ENCODE results near the gene METTL26. TPM values are rescaled to one million over a fixed set of nuclear protein-coding genes. Genes with fewer than 3 reads are reported as not detected.

METTL26 gene
- total and polyA plus RNA-seq, 2 of the 8 experiments (the other 6 are each of a cell fraction or from before 2014, with no cell fraction given): 100 to 186 TPM

GRCh38 chr16:627454-628239, 8.5 kb downstream of the METTL26 start:
- Histone ChIP-seq H2BK20ac (ENCODE audit: low read length) (no peak overlapping the region), H3K4me2 (ENCODE audit: insufficient read depth in 1 of 2, low read depth in 2 of 2, low read length in 2 of 2) (no peak overlapping the region), H3K4me3 (ENCODE audit: extremely low read depth in 1 of 4, insufficient read depth in 2 of 4, low read depth in 3 of 4, low read length in 4 of 4) (no peak overlapping the region), H3K9ac (replicated peaks in 1 of 4; ENCODE audit: extremely low read depth in 1 of 4, low read depth in 3 of 4, low read length in 3 of 4) (no peak overlapping the region), H4K5ac (ENCODE audit: insufficient read length, low read depth, low read length) (no peak overlapping the region), H2AK5ac (ENCODE audit: low read depth, low read length) (peak overlapping the region; percentile 26; the same call in 1 of the 2 replicates), H3K36me3 (ENCODE audit: control insufficient read depth in 2 of 4, insufficient read depth in 4 of 4, low read length in 3 of 4) (peaks cover 0 to 8% (median 0%) of the 10 kb centered on the region in 4 experiments; a peak in 1 of 8 replicates), H3K4me1 (replicated peaks in 1 of 4; ENCODE audit: control insufficient read depth in 3 of 4, insufficient read depth in 4 of 4, low read length in 3 of 4) (peaks cover 0 to 27% (median 22%) of the 10 kb centered on the region in 4 experiments; a peak in 6 of 7 replicates), H3K27me3 (replicated peaks in 1 of 4; ENCODE audit: control insufficient read depth in 3 of 4, extremely low read depth in 1 of 4, insufficient read depth in 3 of 4, low read length in 3 of 4) (no peaks in the 10 kb centered on the region), H3K14ac (ENCODE audit: insufficient read length) (no peak overlapping the region), H3K4ac (replicated peaks; ENCODE audit: insufficient read length, low read depth, low read length) (no peak overlapping the region), H2BK12ac (ENCODE audit: low read depth, low read length) (peak overlapping the region; percentile 60; the same call in 1 of the 2 replicates), H3K27ac (ENCODE audit: low read depth, low read length) (no peak overlapping the region), H3K23me2 (ENCODE audit: low read depth, low read length) (peaks cover 2% of the 10 kb centered on the region; the same call in 1 of the 2 replicates), H4K8ac (ENCODE audit: extremely low read depth, insufficient read depth, low read length) (peak overlapping the region; percentile 40; the same call in 1 of the 2 replicates), H2BK5ac (ENCODE audit: low read depth, low read length) (peak overlapping the region; percentile 71), H4K20me1 (replicated peaks in 1 of 2; ENCODE audit: control insufficient read depth in 1 of 2, insufficient read depth in 2 of 2, low read length in 2 of 2) (peaks cover 0 to 2% of the 10 kb centered on the region in 2 experiments), H2BK120ac (replicated peaks; ENCODE audit: low read depth, low read length) (no peak overlapping the region), H3K9me3 (ENCODE audit: insufficient read depth in 2 of 2, low read depth in 1 of 2, low read length in 1 of 2) (no peaks in the 10 kb centered on the region), H3K79me2 (ENCODE audit: control insufficient read depth in 1 of 2, insufficient read depth in 2 of 2, low read length in 2 of 2) (no peaks in the 10 kb centered on the region), H3K79me1 (ENCODE audit: low read depth, low read length) (peaks cover 4% of the 10 kb centered on the region; the same call in 1 of the 2 replicates), H2AFZ (ENCODE audit: low read length) (no peak overlapping the region), H3K18ac (ENCODE audit: extremely low read depth, low read length) (no peak overlapping the region), H3K23ac (ENCODE audit: insufficient read length) (no peak overlapping the region), H3K56ac (replicated peaks; ENCODE audit: insufficient read length, low read depth, low read length) (no peak overlapping the region), H4K91ac (replicated peaks; ENCODE audit: insufficient read length, low read length) (peak overlapping the region; percentile 73), H2BK15ac (ENCODE audit: low read length) (no peak overlapping the region)
- 90% methylated on average over 43 of the region's 50 CpGs; no CpG with 5 or more reads in 1 of the 2 experiments for WGBS, 2 experiments (ENCODE audit: extremely low coverage in 1 of 2, insufficient coverage in 1 of 2, insufficient read length in 1 of 2, insufficient replicate concordance in 2 of 2, low coverage in 1 of 2, low lambda C conversion rate in 2 of 2, missing lambda C conversion rate in 1 of 2)
- TF ChIP-seq MAX (IDR thresholded peaks at IDR 0.05) (peak; percentile 74), E2F6 (IDR thresholded peaks at IDR 0.05) (peak; percentile 72), TEAD4 (IDR thresholded peaks at IDR 0.05; ENCODE audit: low read depth, low read length) (no peak)
- POLR2A ChIA-PET (ENCODE audit: partially characterized antibody): interaction anchor here (0.9 to 1.3 kb wide), 4 partner anchors 9 to 45 kb away, joined by 3 read pairs; no protein-coding TSS in a partner anchor
- CTCF ChIA-PET (ENCODE audit: partially characterized antibody): interaction anchor here (1.0 to 1.6 kb wide), 7 partner anchors 10 to 116 kb away, joined by 3 to 4 read pairs (median 3); no protein-coding TSS in a partner anchor
- FAIRE-seq (no peak), DNase-seq (ENCODE audit: low read depth in 1 of 2, low spot score in 2 of 2) (peak in 1 of 2 experiments; percentile 53)

Measured in H1 (cell line).